Activated naive CD4-positive, alpha-beta T cell (primary cell): ENCODE data around the gene KIF21B.

Source experiments
- DNase-seq, 4 experiments: peaks; one replicate each; lab custom pipeline; 2025; lab: John Stamatoyannopoulos, UW

The KIF21B gene, protein sequence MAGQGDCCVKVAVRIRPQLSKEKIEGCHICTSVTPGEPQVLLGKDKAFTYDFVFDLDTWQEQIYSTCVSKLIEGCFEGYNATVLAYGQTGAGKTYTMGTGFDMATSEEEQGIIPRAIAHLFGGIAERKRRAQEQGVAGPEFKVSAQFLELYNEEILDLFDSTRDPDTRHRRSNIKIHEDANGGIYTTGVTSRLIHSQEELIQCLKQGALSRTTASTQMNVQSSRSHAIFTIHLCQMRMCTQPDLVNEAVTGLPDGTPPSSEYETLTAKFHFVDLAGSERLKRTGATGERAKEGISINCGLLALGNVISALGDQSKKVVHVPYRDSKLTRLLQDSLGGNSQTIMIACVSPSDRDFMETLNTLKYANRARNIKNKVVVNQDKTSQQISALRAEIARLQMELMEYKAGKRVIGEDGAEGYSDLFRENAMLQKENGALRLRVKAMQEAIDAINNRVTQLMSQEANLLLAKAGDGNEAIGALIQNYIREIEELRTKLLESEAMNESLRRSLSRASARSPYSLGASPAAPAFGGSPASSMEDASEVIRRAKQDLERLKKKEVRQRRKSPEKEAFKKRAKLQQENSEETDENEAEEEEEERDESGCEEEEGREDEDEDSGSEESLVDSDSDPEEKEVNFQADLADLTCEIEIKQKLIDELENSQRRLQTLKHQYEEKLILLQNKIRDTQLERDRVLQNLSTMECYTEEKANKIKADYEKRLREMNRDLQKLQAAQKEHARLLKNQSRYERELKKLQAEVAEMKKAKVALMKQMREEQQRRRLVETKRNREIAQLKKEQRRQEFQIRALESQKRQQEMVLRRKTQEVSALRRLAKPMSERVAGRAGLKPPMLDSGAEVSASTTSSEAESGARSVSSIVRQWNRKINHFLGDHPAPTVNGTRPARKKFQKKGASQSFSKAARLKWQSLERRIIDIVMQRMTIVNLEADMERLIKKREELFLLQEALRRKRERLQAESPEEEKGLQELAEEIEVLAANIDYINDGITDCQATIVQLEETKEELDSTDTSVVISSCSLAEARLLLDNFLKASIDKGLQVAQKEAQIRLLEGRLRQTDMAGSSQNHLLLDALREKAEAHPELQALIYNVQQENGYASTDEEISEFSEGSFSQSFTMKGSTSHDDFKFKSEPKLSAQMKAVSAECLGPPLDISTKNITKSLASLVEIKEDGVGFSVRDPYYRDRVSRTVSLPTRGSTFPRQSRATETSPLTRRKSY (N-terminal part only)

GRCh38 chr1:201023517-201023902 lies at the start of gene KIF21B:
Gene KIF21B, minus strand, starts transcription at chr1:201023714. Its CDS starts 331 bp downstream, at chr1:201023383.
- DNase-seq, result peak; percentile 70 to 91 (median 78)

GRCh38 chr1:201072922-201073321 lies 49.4 kb upstream of the KIF21B start:
- DNase-seq, result no peak

- DNase-seq, result no peak
These were observed 48.6 kb upstream of the KIF21B start for GRCh38 chr1:201072149-201072548.

- DNase-seq, result no peak
These were observed 46.1 kb upstream of the KIF21B start for GRCh38 chr1:201069636-201070035.

DNA sequence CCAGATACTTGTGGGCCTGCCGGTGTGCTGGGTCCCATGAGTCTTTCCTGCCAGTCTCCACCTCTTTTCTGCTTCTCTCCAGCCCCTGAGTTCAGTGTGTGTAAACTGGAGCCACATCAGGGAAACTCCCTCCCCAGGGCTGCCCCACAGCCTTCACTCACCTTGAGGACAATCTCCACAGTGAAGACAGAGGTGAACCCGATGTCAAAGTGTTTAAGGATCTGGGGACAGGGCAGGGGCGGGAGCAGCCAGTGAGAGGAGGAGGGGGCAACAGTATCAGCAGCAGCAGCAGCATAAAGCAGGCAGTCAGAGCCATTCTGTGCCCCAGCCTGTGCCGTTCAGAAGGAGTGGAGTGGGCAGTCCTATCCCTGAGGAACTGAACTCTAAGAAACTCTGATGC lies 45.5 kb upstream of the KIF21B start:
- DNase-seq, result no peak

- no peak for DNase-seq
These were observed 43.5 kb upstream of the KIF21B start for GRCh38 chr1:201066986-201067385.

GRCh38 chr1:201065686-201066085 lies 42.2 kb upstream of the KIF21B start:
- no peak for DNase-seq

- no peak for DNase-seq
These were observed 41.3 kb upstream of the KIF21B start for GRCh38 chr1:201064806-201065205.

- DNase-seq, result no peak
These were observed 39.6 kb upstream of the KIF21B start for GRCh38 chr1:201063145-201063544.

GRCh38 chr1:201062511-201063091 lies 39.1 kb upstream of the KIF21B start:
- DNase-seq, result no peak

GRCh38 chr1:201061886-201062285 lies 38.4 kb upstream of the KIF21B start:
- DNase-seq, result no peak

DNA sequence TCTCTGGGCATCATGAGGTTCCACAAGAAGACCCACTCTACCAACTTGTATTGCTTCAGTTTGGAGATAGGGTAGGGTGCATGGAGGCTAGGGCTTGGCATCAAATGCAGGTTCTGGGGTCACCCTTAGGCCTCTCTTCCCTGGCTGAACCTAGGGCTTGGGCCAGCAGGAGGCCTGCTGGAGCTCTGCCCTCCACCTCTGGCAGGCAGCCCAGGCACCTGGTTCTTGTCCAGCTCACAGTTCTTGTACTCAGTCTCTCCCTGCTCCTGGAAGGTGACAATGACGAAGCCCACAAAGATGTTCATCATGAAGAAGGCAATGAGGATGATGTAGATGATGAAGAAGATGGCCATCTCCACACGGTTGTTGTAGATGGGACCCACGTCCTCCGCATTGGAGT lies 37.5 kb upstream of the KIF21B start:
- no peak for DNase-seq

DNA sequence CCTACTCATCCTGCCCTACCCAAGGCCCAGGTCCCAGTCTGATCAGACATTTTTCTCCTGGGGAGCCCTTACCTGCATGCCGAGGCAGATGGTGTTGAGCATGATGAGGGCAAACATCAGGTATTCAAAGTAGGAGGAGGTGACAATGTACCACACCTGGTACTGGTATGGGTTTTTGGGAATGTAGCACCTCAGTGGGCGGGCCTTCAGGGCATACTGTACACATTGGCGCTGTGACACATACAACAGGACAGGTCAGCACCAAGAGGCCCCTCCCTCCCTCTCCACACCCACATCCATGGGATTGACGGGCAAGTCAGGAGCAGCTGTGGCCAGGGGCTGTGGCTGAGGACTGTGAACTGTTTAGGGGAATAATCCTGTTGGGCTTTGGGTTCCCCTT lies 37.1 kb upstream of the KIF21B start:
- DNase-seq, result no peak

DNA sequence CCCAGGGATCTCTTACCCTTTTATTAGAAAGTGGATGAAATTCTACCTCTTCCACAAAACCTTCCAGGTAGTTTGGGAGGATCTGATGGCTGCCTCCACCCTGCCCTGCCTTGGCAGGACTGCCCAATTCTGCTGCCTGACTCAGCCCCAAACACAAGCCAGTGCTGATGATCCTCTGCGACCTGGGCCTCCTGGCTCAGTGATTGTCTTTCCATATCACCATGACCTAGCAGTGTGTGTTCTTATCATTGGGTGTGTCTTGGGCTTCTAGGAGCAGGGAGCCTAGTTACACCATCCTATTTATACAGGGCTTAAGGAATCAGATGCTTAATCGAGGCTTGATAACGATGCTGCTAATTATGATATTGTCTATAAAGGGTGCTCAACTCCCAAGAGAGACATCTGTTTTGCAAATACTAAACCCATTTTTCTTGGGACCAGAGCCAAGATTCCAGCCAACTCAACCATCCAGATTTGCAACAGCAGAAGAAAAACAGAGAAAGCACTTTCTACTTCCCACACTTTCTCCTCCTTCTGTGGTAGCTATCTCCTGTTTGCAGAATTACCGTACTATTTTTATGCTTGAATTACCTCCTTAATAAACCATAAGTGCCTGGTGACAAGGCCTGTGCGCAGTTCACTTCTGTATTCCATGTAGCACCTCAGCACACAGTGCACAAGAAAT lies 36.5 kb upstream of the KIF21B start:
- DNase-seq, result no peak

DNA sequence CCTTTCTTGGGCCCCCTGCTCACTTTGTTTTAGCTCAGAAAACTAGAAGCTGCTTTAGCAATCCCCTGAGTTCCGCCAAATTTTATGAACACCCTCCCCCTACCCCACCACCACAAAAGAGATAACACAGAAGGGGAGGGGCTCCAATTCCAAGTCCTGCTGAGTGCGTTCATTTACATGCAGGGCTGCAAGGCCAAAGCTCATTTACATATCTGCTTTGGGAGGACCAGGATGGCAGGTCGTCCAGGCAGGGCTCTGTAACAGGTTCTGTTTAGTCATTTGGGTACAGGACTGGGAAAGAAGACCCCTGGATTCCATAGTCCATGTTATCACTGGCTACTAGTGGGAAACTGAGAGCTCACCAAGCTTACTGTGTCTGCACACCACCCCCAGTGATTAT lies 35.9 kb upstream of the KIF21B start:
- DNase-seq, result no peak

DNA sequence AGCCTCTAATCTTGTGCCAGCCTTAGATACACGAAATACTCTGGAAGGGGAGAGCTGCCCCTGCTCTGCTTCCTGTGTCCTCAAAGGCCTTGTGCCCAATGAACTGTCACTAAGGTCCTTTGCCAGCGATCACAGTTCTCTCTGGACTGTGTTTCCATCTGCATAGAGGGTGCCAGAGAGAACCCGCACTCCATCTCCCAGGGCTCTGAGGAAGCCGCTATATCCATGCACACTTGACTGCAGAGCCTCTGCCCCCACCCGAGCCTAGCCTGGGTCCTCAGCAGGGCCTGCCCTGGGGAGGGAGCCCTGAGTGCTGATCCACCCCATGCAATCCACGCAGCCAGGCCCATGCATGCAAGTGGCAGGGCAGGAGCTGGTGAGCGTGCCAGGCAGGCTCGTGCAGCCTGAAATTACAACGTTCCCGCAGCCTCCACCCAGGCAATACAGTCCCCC lies 30.6 kb upstream of the KIF21B start:
- no peak for DNase-seq

DNA sequence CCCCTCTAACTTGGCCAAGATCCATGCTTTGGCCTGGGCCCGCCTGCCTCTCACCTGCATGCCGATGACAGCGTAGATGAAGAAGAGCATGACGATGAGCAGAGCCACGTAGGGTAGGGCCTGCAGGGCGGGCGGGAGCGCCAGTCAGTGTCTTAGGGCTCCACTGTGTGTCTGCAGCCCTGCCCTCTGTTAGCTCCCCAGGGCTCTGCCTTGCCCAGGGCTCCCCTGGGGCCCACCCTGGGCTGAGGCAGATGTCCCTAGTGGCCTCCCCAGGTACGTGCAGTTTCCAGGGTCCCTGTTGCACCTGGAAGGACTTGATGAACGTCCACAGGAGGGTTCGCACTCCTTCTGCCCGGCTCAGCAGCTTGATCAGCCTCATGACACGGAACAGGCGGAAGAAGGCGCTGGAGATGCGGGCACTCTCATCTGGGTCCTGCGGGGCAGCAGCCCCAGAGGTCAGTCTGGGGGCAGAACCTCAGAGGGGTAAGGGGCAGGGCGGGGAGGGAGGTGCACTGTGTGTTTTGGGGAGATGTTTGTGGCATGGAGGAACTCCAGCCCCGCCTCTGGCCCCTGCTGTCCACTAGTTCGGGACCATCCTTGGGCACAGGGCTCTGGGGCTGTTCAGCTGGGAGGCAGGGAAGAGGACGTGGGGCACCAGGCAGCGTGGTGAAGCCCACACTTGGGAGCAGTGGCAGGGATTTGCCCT lies 29.8 kb upstream of the KIF21B start:
- DNase-seq, result no peak

DNA sequence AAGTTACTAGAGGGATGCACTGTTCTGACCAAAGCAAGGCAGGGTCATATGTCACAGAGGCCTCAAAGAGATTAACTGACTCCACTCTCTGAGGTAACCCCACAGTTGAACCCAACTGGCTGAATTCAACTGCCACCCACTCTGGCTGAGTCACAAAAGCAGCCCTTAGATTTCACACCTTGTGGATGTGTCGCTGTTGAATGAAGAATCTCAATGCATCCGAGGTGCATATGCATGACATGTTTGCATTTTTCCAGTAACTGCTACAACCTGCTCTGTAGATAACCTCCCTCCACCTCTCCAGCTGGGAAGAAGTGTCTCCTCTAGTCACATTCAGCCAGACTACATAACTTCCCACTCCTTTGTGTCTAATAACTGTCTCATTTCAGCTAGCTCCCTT lies 27.9 kb upstream of the KIF21B start:
- no peak for DNase-seq

DNA sequence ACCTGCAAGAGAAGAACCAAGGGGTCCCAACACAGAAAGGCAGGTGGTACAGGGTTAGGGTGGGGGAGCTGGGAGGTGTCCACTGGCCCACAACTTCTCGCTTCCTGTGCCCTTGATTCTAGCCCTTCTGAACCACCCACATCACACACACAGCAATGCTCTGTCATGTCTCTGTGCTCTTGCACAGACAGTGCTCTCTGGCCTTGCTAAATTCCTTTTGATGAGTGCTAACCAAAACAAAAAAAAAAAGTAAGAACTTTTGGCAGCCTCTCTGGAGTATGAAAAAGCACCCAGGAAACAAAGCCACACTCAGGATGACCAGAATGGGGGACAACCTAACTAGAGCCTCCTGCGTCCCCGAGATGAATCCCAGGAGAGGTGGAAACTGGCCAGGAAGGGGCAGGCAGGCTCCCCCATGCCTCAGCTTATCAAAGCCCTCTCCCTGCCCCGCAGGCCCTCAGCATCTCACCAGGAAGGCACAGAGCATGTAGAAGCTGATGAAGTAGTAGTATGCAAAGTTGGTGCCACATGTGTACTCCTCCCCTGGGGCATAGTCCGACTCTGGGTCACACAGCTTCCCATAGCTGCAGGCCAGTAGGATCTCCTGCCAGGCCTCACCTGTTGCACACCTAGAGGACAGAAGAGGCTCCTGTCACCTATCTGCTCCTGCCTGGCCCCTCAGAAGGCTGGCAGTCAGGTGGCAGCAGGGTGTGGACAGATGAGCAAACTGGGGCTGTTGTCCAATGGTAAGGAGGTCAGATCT lies 27.2 kb upstream of the KIF21B start:
- no peak for DNase-seq

GRCh38 chr1:201049248-201049831 lies 25.8 kb upstream of the KIF21B start:
- DNase-seq, result no peak
